Activated T-cell treated with anti-CD3 and anti-CD28 coated beads for 1 hour (primary cell): Measurements from ENCODE around the gene PTPN6.
A peak's percentile ranks its signal among the peaks of the same experiment; 100 is the strongest.

Experiments
- DNase-seq: peaks from one replicate; pipeline ENCODE4 v3.0.0-alpha.2; 2020; ENCODE audit warnings: low read depth

Gene PTPN6

GRCh38 chr12:6956021-6956727, 5.0 kb downstream of the PTPN6 start:
- no peak for DNase-seq

- no peak for DNase-seq
Measured at GRCh38 chr12:6957151-6957701, 6.1 kb downstream of the PTPN6 start.

- DNase-seq, result no peak
Measured at GRCh38 chr12:6957741-6958608, 6.8 kb downstream of the PTPN6 start.

GRCh38 chr12:6958609-6959057, 7.5 kb downstream of the PTPN6 start:
- DNase-seq, result no peak

- peak; percentile 64 for DNase-seq
Measured at GRCh38 chr12:6959058-6959804, 8.1 kb downstream of the PTPN6 start.

GRCh38 chr12:6959805-6960592, 8.8 kb downstream of the PTPN6 start:
- DNase-seq, result no peak

GRCh38 chr12:6960593-6961277, 9.6 kb downstream of the PTPN6 start:
- DNase-seq, result no peak

- DNase-seq, result peak; percentile 80
Measured at GRCh38 chr12:6961278-6961694, 10.1 kb downstream of the PTPN6 start.

- no peak for DNase-seq
Measured at GRCh38 chr12:6961695-6962284, 10.6 kb downstream of the PTPN6 start.

- DNase-seq, result no peak
Measured at GRCh38 chr12:6962285-6963015, 11.3 kb downstream of the PTPN6 start.

- no peak for DNase-seq
Measured at GRCh38 chr12:6963016-6963731, 12.0 kb downstream of the PTPN6 start.

GRCh38 chr12:6963791-6964413, 12.7 kb downstream of the PTPN6 start:
- no peak for DNase-seq

- no peak for DNase-seq
Measured at GRCh38 chr12:6964605-6965025, 13.5 kb downstream of the PTPN6 start.

GRCh38 chr12:6965026-6965661, 14.0 kb downstream of the PTPN6 start:
- peak; percentile 92 for DNase-seq

GRCh38 chr12:6965714-6966113, 14.6 kb downstream of the PTPN6 start:
- no peak for DNase-seq

GRCh38 chr12:6966351-6966750, 15.2 kb downstream of the PTPN6 start:
- no peak for DNase-seq

- DNase-seq, result no peak
Measured at GRCh38 chr12:6967651-6968100, 16.5 kb downstream of the PTPN6 start.

GRCh38 chr12:6968426-6968825, 17.3 kb downstream of the PTPN6 start:
- DNase-seq, result no peak
